Effector memory CD8-positive, alpha-beta T cell (primary cell): ENCODE data around the gene TMC1.

ENCODE experiments used
- ATAC-seq: fragments of 150-1000 bp; cut with Tn5 transposase; replicated peaks from 2 replicates; pipeline ENCODE4 v1.10.0; 2021; ENCODE audit warnings: mild to moderate bottlenecking, moderate library complexity
- DNase-seq, 3 experiments: peaks; one replicate each; pipeline ENCODE4 v3.0.0; 2021
- H3K27ac Mint-ChIP-seq, 2 donors: one replicate each; pipeline ENCODE4 v1.8.0; 2022; ENCODE audit warnings: mild to moderate bottlenecking in 2 of 2, mixed read lengths in 2 of 2, moderate library complexity in 2 of 2
- H3K27me3 Mint-ChIP-seq, 2 donors: one replicate each; pipeline ENCODE4 v1.8.0; 2022; ENCODE audit warnings: mixed read lengths in 2 of 2
- H3K36me3 Mint-ChIP-seq: one replicate; pipeline ENCODE4 v1.8.0; 2022; ENCODE audit warnings: mild to moderate bottlenecking, moderate library complexity, mixed read lengths; ENCODE audit not compliant: insufficient read depth
- H3K4me1 Mint-ChIP-seq, 2 donors: one replicate each; pipeline ENCODE4 v1.8.0; 2022; ENCODE audit warnings: low read depth in 2 of 2, mixed read lengths in 2 of 2
- H3K4me3 Mint-ChIP-seq, 2 donors: one replicate each; pipeline ENCODE4 v1.8.0; 2022; ENCODE audit warnings: mild to moderate bottlenecking in 2 of 2, mixed read lengths in 2 of 2, moderate library complexity in 2 of 2
- H3K9me3 Mint-ChIP-seq, 2 donors: one replicate each; pipeline ENCODE4 v1.8.0; 2022; ENCODE audit warnings: mixed read lengths in 2 of 2

The TMC1 gene

GRCh38 chr9:72615931-72616330 lies 94.5 kb downstream of the TMC1 start:
- Mint-ChIP-seq H3K27me3 (peaks cover 0 to 9% of the 10 kb centered on the region in 2 donors), H3K4me1 (no peaks in the 10 kb centered on the region), H3K9me3 (no peaks in the 10 kb centered on the region), H3K27ac (no peak overlapping the region), H3K36me3 (peaks cover 3% of the 10 kb centered on the region), H3K4me3 (no peak overlapping the region)
- no peak for ATAC-seq
- no peak for DNase-seq

DNA sequence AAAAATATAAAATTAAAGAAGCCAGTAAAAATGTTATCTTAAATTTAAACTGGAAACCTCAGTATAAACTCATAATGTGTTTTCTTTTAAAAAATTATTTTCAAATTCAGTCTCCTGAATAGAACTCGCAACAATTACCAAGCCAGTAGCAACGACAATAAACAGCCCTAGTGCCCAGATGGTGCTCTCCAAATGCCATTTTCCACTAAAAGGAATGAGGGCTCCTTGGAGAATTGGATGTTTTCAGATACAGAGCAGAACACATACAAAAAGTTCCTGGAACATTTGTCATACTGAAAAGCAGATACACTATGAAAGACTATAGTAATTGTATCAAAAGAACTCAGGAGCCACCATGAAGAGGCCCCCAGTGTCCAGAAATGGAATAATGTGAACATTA lies 97.4 kb downstream of the TMC1 start:
- H3K36me3 Mint-ChIP-seq, result peaks cover 3% of the 10 kb centered on the region
- H3K27ac Mint-ChIP-seq, result no peak overlapping the region
- no peaks in the 10 kb centered on the region for H3K9me3 Mint-ChIP-seq

DNA sequence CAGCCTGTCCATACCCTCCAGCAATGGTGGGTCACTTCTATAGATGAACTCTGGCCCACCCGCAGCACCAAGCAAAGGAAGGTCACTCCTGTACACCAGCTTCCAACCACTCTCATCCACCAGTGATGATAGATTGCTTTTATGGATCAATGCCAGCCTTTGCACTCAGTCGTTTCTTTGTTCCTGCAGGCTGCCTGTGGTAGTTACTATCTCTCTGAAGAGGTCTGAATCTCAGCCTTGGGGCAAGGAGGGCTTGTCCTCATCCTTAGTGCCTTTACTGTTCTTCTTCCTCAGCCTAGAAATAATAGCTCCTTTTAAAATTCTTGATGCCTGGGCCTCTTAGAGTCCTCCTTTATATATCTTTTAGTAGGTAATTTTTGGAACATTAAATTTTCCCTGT lies 100.8 kb downstream of the TMC1 start:
- H3K4me1 Mint-ChIP-seq, result no peaks in the 10 kb centered on the region
- ATAC-seq (no peak), DNase-seq (no peak)
- peaks cover 1% of the 10 kb centered on the region for H3K36me3 Mint-ChIP-seq
- H3K27me3 Mint-ChIP-seq, result peaks cover 16 to 18% of the 10 kb centered on the region in 2 donors
- H3K9me3 Mint-ChIP-seq, result no peaks in the 10 kb centered on the region
- H3K4me3 Mint-ChIP-seq, result no peak overlapping the region
- no peak overlapping the region for H3K27ac Mint-ChIP-seq

More for the DNA sequence above, 97.4 kb downstream of the TMC1 start:
- ATAC-seq, result no peak
- Mint-ChIP-seq H3K4me3 (no peak overlapping the region), H3K4me1 (no peaks in the 10 kb centered on the region), H3K27me3 (peaks cover 13 to 18% of the 10 kb centered on the region in 2 donors)
- DNase-seq, result no peak

DNA sequence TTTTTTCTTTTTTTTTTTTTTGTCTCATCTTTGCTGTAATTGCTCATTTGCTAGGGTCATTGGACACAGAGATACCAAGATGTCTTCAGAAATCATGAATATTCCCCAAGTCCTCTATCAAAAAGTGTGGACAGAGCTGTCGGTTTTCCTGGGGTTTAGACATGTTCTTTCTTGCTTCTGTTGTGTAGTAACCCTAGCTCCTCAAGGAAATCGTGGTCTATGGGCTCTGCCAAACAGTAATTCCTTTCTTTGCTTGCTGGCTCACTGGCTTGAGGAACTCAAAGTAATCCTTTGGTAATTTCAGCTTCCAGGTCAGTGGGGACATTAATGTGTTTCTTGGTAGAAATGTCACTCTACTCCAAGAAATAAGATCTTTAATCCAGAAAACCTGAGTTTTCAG lies 101.7 kb downstream of the TMC1 start:
- peaks cover 12 to 18% of the 10 kb centered on the region in 2 donors for H3K27me3 Mint-ChIP-seq
- no peaks in the 10 kb centered on the region for H3K36me3 Mint-ChIP-seq
- no peak overlapping the region for H3K27ac Mint-ChIP-seq
- H3K4me3 Mint-ChIP-seq, result no peak overlapping the region
- no peaks in the 10 kb centered on the region for H3K9me3 Mint-ChIP-seq
- no peak for ATAC-seq
- no peak for DNase-seq
- H3K4me1 Mint-ChIP-seq, result no peaks in the 10 kb centered on the region

GRCh38 chr9:72627147-72627546 lies 105.7 kb downstream of the TMC1 start:
- Mint-ChIP-seq H3K36me3 (no peaks in the 10 kb centered on the region), H3K27me3 (peaks cover 12 to 18% of the 10 kb centered on the region in 2 donors)

DNA sequence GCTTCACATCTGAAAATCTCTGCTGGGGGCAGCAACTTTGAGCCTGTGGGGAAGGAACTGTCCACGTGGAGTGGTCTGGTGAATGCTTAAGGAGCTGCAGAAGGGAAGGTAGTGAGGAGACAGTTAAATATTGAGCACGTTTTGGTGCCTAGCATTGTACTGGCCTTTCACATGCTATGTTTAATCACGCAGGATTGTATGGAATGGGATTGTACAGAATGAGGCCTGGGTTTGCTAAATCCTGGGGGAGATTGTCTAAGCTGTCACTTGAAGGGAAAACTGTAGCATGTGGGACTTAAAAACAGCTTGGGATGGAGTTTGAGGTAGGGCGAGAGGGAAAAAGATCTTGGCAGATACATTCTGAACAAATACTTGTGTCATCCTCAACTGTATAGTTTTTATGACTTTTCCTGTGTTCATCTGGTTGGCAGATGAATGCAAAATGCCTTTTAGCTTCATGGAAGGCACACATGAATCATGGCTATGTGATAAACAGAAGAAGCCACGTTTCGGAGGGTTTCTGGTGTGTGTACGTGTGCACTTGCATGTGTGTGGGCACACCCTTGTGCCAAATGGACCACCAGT lies 106.6 kb downstream of the TMC1 start:
- no peak for ATAC-seq
- no peak overlapping the region for H3K4me3 Mint-ChIP-seq
- peaks cover 11 to 12% of the 10 kb centered on the region in 2 donors for H3K27me3 Mint-ChIP-seq

More at GRCh38 chr9:72627147-72627546, 105.7 kb downstream of the TMC1 start:
- H3K4me3 Mint-ChIP-seq, result no peak overlapping the region
- H3K27ac Mint-ChIP-seq, result no peak overlapping the region
- no peaks in the 10 kb centered on the region for H3K4me1 Mint-ChIP-seq
- H3K9me3 Mint-ChIP-seq, result peaks cover 0 to 1% of the 10 kb centered on the region in 2 donors
- no peak for DNase-seq
- no peak for ATAC-seq

DNA sequence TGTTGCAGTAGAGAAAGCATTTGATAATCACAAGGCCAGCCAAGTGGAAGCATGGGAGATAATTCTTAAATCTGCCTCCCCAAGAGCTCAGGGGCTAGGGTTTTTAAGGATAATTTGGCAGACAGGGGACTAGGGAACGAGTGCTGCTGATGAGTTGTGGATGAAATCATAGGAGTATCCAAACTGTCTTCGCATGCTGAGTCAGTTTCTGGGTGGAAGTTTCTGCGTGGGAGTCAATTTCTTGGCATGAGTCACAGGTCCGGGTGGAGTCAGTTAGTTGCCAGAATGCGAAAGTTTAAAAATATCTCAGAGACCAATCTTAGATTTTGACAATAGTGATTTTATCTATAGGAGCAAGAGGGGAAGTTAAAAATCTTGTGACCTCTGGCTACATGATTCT lies 112.6 kb downstream of the TMC1 start:
- no peak overlapping the region for H3K27ac Mint-ChIP-seq
- DNase-seq, result no peak
- no peak for ATAC-seq
- H3K9me3 Mint-ChIP-seq, result peaks cover 0 to 1% of the 10 kb centered on the region in 2 donors
- H3K27me3 Mint-ChIP-seq, result peaks cover 4 to 9% of the 10 kb centered on the region in 2 donors
- H3K36me3 Mint-ChIP-seq, result no peaks in the 10 kb centered on the region
- H3K4me1 Mint-ChIP-seq, result no peaks in the 10 kb centered on the region
- H3K4me3 Mint-ChIP-seq, result no peak overlapping the region

More for the DNA sequence above, 106.6 kb downstream of the TMC1 start:
- H3K27ac Mint-ChIP-seq, result no peak overlapping the region
- no peaks in the 10 kb centered on the region for H3K36me3 Mint-ChIP-seq
- peaks cover 0 to 1% of the 10 kb centered on the region in 2 donors for H3K9me3 Mint-ChIP-seq
- no peaks in the 10 kb centered on the region for H3K4me1 Mint-ChIP-seq
- no peak for DNase-seq

- H3K9me3 Mint-ChIP-seq, result peaks cover 0 to 1% of the 10 kb centered on the region in 2 donors
- no peaks in the 10 kb centered on the region for H3K36me3 Mint-ChIP-seq
- DNase-seq (no peak), ATAC-seq (no peak)
- H3K27me3 Mint-ChIP-seq, result peaks cover 4 to 9% of the 10 kb centered on the region in 2 donors
- no peak overlapping the region for H3K4me3 Mint-ChIP-seq
- no peaks in the 10 kb centered on the region for H3K4me1 Mint-ChIP-seq
- H3K27ac Mint-ChIP-seq, result no peak overlapping the region
Measured at GRCh38 chr9:72635197-72635596, 113.8 kb downstream of the TMC1 start.

DNA sequence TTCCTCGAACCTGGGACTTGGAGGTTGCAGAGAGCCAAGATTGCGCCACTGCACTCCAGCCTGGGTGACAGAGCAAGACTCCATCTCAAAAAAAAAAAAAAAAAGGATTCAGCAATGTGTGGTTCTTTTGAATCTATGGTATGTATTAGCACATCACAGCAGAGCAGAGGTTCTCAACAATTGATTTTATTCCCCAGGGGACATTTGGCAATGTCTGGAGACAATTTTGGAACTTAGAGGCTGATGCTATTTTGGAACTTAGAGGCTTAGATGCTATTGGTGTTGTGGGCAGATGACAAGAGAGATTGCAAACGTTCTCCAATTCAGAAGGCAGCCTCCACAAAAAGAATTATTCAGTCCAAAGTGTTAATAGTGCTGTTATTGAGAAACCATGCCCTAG lies 115.2 kb downstream of the TMC1 start:
- Mint-ChIP-seq H3K36me3 (no peaks in the 10 kb centered on the region), H3K4me1 (no peaks in the 10 kb centered on the region), H3K4me3 (no peak overlapping the region), H3K27ac (no peak overlapping the region), H3K9me3 (peaks cover 0 to 1% of the 10 kb centered on the region in 2 donors), H3K27me3 (peaks cover 4 to 9% of the 10 kb centered on the region in 2 donors)
- ATAC-seq (no peak), DNase-seq (no peak)

DNA sequence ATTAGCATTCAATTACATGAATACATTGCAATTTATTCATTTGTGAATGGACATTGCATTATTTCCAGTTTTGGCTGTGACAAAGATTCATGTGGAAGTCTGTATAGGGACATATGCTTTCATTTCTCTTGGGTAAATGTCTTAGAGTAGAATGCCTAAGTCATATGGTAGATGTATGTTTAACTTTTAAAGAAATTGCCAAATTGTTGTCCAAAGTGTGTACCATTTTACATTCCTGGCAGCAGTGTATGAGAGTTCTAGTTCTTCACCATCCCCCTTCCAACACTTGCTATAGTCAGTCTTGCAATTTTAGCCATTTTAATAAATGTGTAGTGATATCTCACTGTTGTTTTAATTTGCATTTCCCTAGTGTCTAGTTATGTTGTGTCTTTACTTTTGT lies 122.2 kb downstream of the TMC1 start:
- H3K27me3 Mint-ChIP-seq, result peaks cover 0 to under 1% of the 10 kb centered on the region in 2 donors
- DNase-seq (no peak), ATAC-seq (no peak)
- H3K4me1 Mint-ChIP-seq, result no peaks in the 10 kb centered on the region
- no peak overlapping the region for H3K4me3 Mint-ChIP-seq
- H3K9me3 Mint-ChIP-seq, result no peaks in the 10 kb centered on the region
- no peak overlapping the region for H3K27ac Mint-ChIP-seq
- H3K36me3 Mint-ChIP-seq, result no peaks in the 10 kb centered on the region

- Mint-ChIP-seq H3K27ac (no peak overlapping the region), H3K27me3 (peaks cover 0 to 1% of the 10 kb centered on the region in 2 donors), H3K4me1 (no peaks in the 10 kb centered on the region), H3K4me3 (no peak overlapping the region), H3K36me3 (no peaks in the 10 kb centered on the region), H3K9me3 (no peaks in the 10 kb centered on the region)
- no peak for DNase-seq
- no peak for ATAC-seq
Measured at GRCh38 chr9:72646061-72646460, 124.7 kb downstream of the TMC1 start.

- ATAC-seq (no peak), DNase-seq (no peak)
- Mint-ChIP-seq H3K27ac (no peak overlapping the region), H3K4me1 (no peaks in the 10 kb centered on the region), H3K36me3 (no peaks in the 10 kb centered on the region), H3K9me3 (no peaks in the 10 kb centered on the region), H3K4me3 (no peak overlapping the region), H3K27me3 (peaks cover 0 to 17% of the 10 kb centered on the region in 2 donors)
Measured at GRCh38 chr9:72648324-72649126, 127.1 kb downstream of the TMC1 start.

DNA sequence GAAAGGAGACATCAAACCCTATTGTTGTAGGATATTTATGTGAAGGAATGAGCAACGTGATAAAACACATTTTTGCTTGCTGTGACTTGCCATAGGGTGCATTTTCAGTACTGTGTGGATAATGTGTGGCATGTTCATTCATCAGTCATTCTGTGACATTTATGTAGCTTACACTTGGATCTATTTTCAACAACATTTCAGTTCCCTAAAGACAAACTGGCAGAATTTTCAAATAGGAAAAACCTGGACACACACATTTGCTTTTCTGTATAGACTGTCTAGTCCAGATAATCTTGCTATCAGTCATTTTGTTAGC lies 127.7 kb downstream of the TMC1 start:
- ATAC-seq (no peak), DNase-seq (no peak)
- Mint-ChIP-seq H3K36me3 (no peaks in the 10 kb centered on the region), H3K27ac (no peak overlapping the region), H3K4me1 (no peaks in the 10 kb centered on the region), H3K9me3 (no peaks in the 10 kb centered on the region), H3K27me3 (peaks cover 0 to 17% of the 10 kb centered on the region in 2 donors), H3K4me3 (no peak overlapping the region)

- DNase-seq (no peak), ATAC-seq (no peak)
- Mint-ChIP-seq H3K4me3 (no peak overlapping the region), H3K4me1 (no peaks in the 10 kb centered on the region), H3K9me3 (no peaks in the 10 kb centered on the region), H3K27me3 (peaks cover 0 to 23% of the 10 kb centered on the region in 2 donors), H3K27ac (no peak overlapping the region), H3K36me3 (no peaks in the 10 kb centered on the region)
Measured at GRCh38 chr9:72650206-72650605, 128.8 kb downstream of the TMC1 start.
